ENCODE measurements around the gene CCDC179. TPM values are rescaled to one million over a fixed set of nuclear protein-coding genes. Genes with fewer than 3 reads are reported as not detected.

The CCDC179 gene
- total RNA-seq, 1 donor from 2014 or later, result not detected

DNA sequence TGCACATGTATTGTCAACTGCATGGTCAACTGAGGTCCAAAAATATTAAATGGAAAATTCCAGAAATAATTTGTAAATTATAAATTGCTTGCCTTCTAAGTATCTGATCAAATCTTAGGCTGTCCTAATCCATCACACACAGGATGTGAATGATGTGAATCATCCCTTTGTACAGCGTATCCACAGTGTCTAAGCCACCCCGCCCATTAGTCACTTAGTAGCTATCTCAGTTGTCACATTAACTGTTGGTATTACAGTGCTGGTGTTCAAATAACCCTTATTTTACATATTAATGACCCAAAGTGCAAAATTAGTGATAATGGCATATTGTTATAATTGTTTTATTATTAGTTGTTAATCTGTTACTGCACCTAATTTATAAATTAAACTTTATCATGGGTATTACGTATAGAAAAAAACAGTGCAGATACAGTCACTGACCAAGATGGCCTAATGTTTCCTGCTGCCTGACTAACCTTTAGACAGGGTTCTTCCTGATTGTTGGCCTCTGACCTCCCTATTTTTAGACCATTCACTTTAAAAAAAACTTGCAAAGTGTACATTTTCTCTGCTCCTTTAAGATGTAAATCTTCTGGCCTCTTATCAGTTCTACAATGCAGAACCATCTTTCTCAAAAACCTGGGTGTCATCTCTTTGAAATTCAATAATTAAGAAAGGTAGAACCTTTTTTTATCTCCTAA lies 27.8 kb downstream of the CCDC179 start:
- H3K9me3 ChIP-seq, result no peaks in the 10 kb centered on the region
- H3K27ac ChIP-seq, result no peak overlapping the region
- H3K4me3 ChIP-seq, result no peak overlapping the region
- intact Hi-C loops (cut with DNase I), result no loop called here
- DNase-seq (ENCODE audit: extremely low spot score in 2 of 2), result no peak
- TF ChIP-seq, protein P1, sequence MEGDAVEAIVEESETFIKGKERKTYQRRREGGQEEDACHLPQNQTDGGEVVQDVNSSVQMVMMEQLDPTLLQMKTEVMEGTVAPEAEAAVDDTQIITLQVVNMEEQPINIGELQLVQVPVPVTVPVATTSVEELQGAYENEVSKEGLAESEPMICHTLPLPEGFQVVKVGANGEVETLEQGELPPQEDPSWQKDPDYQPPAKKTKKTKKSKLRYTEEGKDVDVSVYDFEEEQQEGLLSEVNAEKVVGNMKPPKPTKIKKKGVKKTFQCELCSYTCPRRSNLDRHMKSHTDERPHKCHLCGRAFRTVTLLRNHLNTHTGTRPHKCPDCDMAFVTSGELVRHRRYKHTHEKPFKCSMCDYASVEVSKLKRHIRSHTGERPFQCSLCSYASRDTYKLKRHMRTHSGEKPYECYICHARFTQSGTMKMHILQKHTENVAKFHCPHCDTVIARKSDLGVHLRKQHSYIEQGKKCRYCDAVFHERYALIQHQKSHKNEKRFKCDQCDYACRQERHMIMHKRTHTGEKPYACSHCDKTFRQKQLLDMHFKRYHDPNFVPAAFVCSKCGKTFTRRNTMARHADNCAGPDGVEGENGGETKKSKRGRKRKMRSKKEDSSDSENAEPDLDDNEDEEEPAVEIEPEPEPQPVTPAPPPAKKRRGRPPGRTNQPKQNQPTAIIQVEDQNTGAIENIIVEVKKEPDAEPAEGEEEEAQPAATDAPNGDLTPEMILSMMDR (IDR thresholded peaks at IDR 0.05), result no peak
- TF ChIP-seq POLR2A (IDR thresholded peaks at IDR 0.05), result no peak
- TF ChIP-seq POLR2AphosphoS5 (IDR thresholded peaks at IDR 0.05; ENCODE audit: insufficient read depth in 1 of 2, low read depth in 1 of 2), result no peak
- peaks cover 9% of the 10 kb centered on the region for H3K4me1 ChIP-seq
- no peaks in the 10 kb centered on the region for H3K27me3 ChIP-seq
- H3K36me3 ChIP-seq, result no peaks in the 10 kb centered on the region

DNA sequence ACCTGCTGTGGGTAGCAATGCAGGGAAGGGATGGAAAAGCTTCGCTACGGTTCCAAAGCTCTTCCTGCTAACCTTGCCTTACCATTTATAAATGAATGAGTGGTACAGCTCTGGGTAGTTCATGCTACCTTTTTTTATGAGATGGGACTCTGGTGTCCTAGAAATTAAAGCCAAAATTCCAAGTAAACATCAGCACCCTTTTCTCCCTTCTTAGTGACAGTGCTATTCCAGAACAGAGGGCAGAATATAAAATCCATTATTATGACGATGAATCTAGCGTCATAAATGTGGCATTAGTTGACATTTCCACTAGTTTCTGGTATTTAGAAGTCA lies 30.2 kb downstream of the CCDC179 start:
- no peaks in the 10 kb centered on the region for H3K36me3 ChIP-seq
- no peaks in the 10 kb centered on the region for H3K27me3 ChIP-seq
- no peak for DNase-seq (ENCODE audit: extremely low spot score in 2 of 2)
- H3K4me3 ChIP-seq, result peak overlapping the region; percentile 90 to 96
- no peak overlapping the region for H3K27ac ChIP-seq
- intact Hi-C loops (cut with DNase I), result no loop called here
- H3K4me1 ChIP-seq, result peaks cover 9% of the 10 kb centered on the region
- no peak for TF ChIP-seq POLR2AphosphoS5 (IDR thresholded peaks at IDR 0.05; ENCODE audit: insufficient read depth in 1 of 2, low read depth in 1 of 2)
- TF ChIP-seq, protein P1 (IDR thresholded peaks at IDR 0.05), result peak in 1 of 3 experiments; percentile 9
- H3K9me3 ChIP-seq, result no peaks in the 10 kb centered on the region

DNA sequence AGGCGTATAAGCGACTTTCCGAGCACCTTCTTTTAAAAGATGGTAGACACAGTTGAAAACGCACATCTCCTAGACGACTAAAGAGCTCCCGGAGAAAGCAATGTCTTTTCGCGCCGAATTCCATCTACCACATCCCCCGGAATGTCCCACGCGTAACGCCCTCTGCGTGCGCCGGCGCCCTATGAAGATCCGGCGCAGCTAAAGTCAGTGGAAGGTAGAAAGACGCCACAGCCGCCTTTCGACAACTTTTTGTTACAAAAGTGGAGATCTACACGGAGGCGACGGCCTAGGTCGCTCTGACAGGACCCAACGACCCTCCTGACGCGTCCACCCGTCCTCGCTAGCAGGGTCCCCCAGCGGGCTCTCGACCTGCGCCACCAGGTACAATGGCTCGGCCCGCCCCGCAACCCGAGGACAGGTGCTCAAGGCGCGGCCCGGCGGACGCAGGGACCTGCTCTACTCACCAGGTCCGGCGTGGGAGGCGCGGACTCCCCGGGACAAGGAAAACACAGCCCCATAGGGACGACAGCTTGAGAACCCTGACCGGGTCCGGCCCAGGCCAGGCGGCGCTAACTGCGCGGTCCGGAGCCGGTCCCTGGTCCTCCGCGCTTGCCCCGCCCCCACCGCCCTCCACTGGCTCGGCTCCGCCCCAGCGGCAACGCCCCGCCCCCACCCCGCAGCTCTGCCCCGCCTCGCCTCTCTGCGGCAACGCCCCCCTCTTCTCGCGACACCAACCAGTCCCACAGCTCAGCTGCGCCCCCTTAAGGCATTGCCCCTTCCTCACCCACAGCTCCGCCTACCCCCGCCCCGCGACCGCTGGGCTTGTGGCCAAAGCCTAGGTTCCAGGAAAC lies 30.8 kb downstream of the CCDC179 start, which contains the start of gene SVIP:
Gene SVIP (minus strand): TSS at position 571 of the 851 bp plus-strand sequence. CDS start 53 bp downstream, at position 518.
- peak in 1 of 2 donors; percentile 85 for TF ChIP-seq POLR2AphosphoS5 (IDR thresholded peaks at IDR 0.05; ENCODE audit: insufficient read depth in 1 of 2, low read depth in 1 of 2)
- TF ChIP-seq POLR2A (IDR thresholded peaks at IDR 0.05), result peak in 1 of 2 donors; percentile 55
- TF ChIP-seq, protein P1 (IDR thresholded peaks at IDR 0.05), result peak in 1 of 3 experiments; percentile 68
- intact Hi-C loops (cut with DNase I), result no loop called here
- DNase-seq (ENCODE audit: extremely low spot score in 2 of 2), result peak in 1 of 2 donors; percentile 91

DNA sequence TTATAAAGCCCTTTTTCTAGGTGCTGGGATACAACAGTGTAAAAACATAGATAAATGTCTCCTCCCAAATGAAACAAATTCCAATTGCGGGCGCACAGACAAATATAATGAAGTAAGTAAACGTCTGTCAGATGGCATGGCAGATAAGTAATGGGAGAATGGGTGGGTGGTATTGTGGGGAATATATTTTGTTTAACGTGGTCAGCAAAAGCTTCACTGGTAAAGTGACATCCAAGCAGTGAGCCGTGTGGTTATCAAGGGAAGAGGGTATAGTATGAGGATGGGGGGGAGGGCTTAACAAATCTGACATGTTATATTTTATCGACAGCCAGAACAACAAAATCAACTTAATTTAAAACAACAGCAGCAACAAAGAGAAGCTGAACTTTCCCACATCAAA lies 31.9 kb downstream of the CCDC179 start:
- TF ChIP-seq POLR2A (IDR thresholded peaks at IDR 0.05) (no peak), POLR2AphosphoS5 (IDR thresholded peaks at IDR 0.05; ENCODE audit: insufficient read depth in 1 of 2, low read depth in 1 of 2) (no peak)
- TF ChIP-seq, protein P1 (IDR thresholded peaks at IDR 0.05), result no peak

More for the DNA sequence above, 30.8 kb downstream of the CCDC179 start, which contains the start of gene SVIP:
- H3K27ac ChIP-seq, result peak within 1 kb of the TSS; percentile 85
- no peaks in the 10 kb centered on the region for H3K27me3 ChIP-seq
- no peaks in the 10 kb centered on the region for H3K9me3 ChIP-seq
- H3K36me3 ChIP-seq, result no peaks in the 10 kb centered on the region
- peak within 1 kb of the TSS; percentile 90 to 96 for H3K4me3 ChIP-seq
- peaks cover 9% of the 10 kb centered on the region for H3K4me1 ChIP-seq

More for the DNA sequence above, 31.9 kb downstream of the CCDC179 start:
- Histone ChIP-seq H3K4me3 (peak overlapping the region; percentile 90 to 96), H3K27me3 (no peaks in the 10 kb centered on the region), H3K27ac (no peak overlapping the region), H3K4me1 (peaks cover 9% of the 10 kb centered on the region), H3K36me3 (no peaks in the 10 kb centered on the region), H3K9me3 (no peaks in the 10 kb centered on the region)
- no peak for DNase-seq (ENCODE audit: extremely low spot score in 2 of 2)
- intact Hi-C loops (cut with DNase I), result no loop called here

All from vagina (tissue), 2 donors.